ENCODE measurements around the gene PDCD1LG2.

The PDCD1LG2 gene

GRCh38 chr9:5586391-5586802 lies 76.1 kb downstream of the PDCD1LG2 start:
- H3K9ac ChIP-seq (ENCODE audit: low read depth, low read length, poor library complexity, severe bottlenecking) = no peak overlapping the region
- H3K27me3 ChIP-seq (ENCODE audit: insufficient read depth, low read length, poor library complexity, severe bottlenecking) = no peaks in the 10 kb centered on the region
- no peak overlapping the region for H3K4me2 ChIP-seq (ENCODE audit: low read depth, low read length, poor library complexity, severe bottlenecking)
- H3K9me3 ChIP-seq (ENCODE audit: insufficient read depth, low read depth, low read length) = no peaks in the 10 kb centered on the region
- H3K36me3 ChIP-seq (ENCODE audit: insufficient read depth, low read length) = no peaks in the 10 kb centered on the region
- no peaks in the 10 kb centered on the region for H3F3A ChIP-seq (ENCODE audit: low read depth)
- TF ChIP-seq, protein P1, sequence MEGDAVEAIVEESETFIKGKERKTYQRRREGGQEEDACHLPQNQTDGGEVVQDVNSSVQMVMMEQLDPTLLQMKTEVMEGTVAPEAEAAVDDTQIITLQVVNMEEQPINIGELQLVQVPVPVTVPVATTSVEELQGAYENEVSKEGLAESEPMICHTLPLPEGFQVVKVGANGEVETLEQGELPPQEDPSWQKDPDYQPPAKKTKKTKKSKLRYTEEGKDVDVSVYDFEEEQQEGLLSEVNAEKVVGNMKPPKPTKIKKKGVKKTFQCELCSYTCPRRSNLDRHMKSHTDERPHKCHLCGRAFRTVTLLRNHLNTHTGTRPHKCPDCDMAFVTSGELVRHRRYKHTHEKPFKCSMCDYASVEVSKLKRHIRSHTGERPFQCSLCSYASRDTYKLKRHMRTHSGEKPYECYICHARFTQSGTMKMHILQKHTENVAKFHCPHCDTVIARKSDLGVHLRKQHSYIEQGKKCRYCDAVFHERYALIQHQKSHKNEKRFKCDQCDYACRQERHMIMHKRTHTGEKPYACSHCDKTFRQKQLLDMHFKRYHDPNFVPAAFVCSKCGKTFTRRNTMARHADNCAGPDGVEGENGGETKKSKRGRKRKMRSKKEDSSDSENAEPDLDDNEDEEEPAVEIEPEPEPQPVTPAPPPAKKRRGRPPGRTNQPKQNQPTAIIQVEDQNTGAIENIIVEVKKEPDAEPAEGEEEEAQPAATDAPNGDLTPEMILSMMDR (conservative IDR thresholded peaks at IDR 0.05; ENCODE audit: low read length) = no peak
- TF ChIP-seq EZH2phosphoT487 (IDR thresholded peaks at IDR 0.05; ENCODE audit: borderline replicate concordance) = no peak
- H3K4me1 ChIP-seq (ENCODE audit: insufficient read depth, low read length, poor library complexity, severe bottlenecking) = peaks cover 9% of the 10 kb centered on the region
- no peaks in the 10 kb centered on the region for H4K20me1 ChIP-seq (ENCODE audit: insufficient read depth, low read length, poor library complexity, severe bottlenecking)
- no peaks in the 10 kb centered on the region for H3K9me2 ChIP-seq (replicated peaks; ENCODE audit: low read depth, low read length)
- H3K4me3 ChIP-seq (ENCODE audit: low read length, poor library complexity, severe bottlenecking) = no peak overlapping the region
- H2AFZ ChIP-seq (ENCODE audit: low read length) = 0 out of 2 replicates have a peak overlapping the region, but pooled peaks have one; percentile 22
- no peaks in the 10 kb centered on the region for H3K79me2 ChIP-seq (ENCODE audit: insufficient read depth, low read length)

GRCh38 chr9:5587024-5587423 lies 76.7 kb downstream of the PDCD1LG2 start:
- Histone ChIP-seq H4K20me1 (ENCODE audit: insufficient read depth, low read length, poor library complexity, severe bottlenecking) (no peaks in the 10 kb centered on the region), H3K4me2 (ENCODE audit: low read depth, low read length, poor library complexity, severe bottlenecking) (no peak overlapping the region), H3K27me3 (ENCODE audit: insufficient read depth, low read length, poor library complexity, severe bottlenecking) (no peaks in the 10 kb centered on the region), H2AFZ (ENCODE audit: low read length) (0 out of 2 replicates have a peak overlapping the region, but pooled peaks have one; percentile 14), H3K9ac (ENCODE audit: low read depth, low read length, poor library complexity, severe bottlenecking) (no peak overlapping the region), H3K4me1 (ENCODE audit: insufficient read depth, low read length, poor library complexity, severe bottlenecking) (peaks cover 9% of the 10 kb centered on the region), H3K79me2 (ENCODE audit: insufficient read depth, low read length) (no peaks in the 10 kb centered on the region), H3K36me3 (ENCODE audit: insufficient read depth, low read length) (no peaks in the 10 kb centered on the region), H3F3A (ENCODE audit: low read depth) (no peaks in the 10 kb centered on the region), H3K9me3 (ENCODE audit: insufficient read depth, low read depth, low read length) (no peaks in the 10 kb centered on the region), H3K9me2 (replicated peaks; ENCODE audit: low read depth, low read length) (no peaks in the 10 kb centered on the region), H3K4me3 (ENCODE audit: low read length, poor library complexity, severe bottlenecking) (no peak overlapping the region)
- no peak for TF ChIP-seq EZH2phosphoT487 (IDR thresholded peaks at IDR 0.05; ENCODE audit: borderline replicate concordance)
- TF ChIP-seq, protein P1 (conservative IDR thresholded peaks at IDR 0.05; ENCODE audit: low read length) = no peak

DNA sequence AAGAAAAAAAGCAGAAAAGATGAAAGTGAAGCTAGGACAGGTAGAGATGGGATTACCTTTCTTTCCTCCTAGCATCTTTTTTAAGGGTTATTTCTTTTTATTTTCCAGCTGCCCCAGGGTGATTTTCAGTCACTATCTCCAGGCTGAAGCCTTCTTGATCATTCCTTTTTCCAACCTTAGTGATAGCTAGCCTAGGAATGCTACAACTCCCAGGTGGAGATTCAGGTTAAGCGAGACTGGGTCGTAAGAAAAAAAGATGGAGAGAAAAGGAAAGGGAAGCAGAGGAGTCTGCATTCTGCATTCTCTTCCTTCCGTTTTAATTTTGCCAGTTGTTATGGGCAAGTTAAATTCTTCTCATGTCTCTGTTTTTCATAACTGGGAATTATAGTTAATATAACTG lies 81.9 kb downstream of the PDCD1LG2 start:
- Histone ChIP-seq H3K9me3 (ENCODE audit: insufficient read depth, low read depth, low read length) (no peaks in the 10 kb centered on the region), H3F3A (ENCODE audit: low read depth) (no peaks in the 10 kb centered on the region), H3K36me3 (ENCODE audit: insufficient read depth, low read length) (no peaks in the 10 kb centered on the region), H3K27me3 (ENCODE audit: insufficient read depth, low read length, poor library complexity, severe bottlenecking) (no peaks in the 10 kb centered on the region), H3K79me2 (ENCODE audit: insufficient read depth, low read length) (no peaks in the 10 kb centered on the region), H2AFZ (ENCODE audit: low read length) (no peak overlapping the region), H3K9ac (ENCODE audit: low read depth, low read length, poor library complexity, severe bottlenecking) (no peak overlapping the region), H3K9me2 (replicated peaks; ENCODE audit: low read depth, low read length) (no peaks in the 10 kb centered on the region), H3K4me3 (ENCODE audit: low read length, poor library complexity, severe bottlenecking) (no peak overlapping the region), H3K4me1 (ENCODE audit: insufficient read depth, low read length, poor library complexity, severe bottlenecking) (no peaks in the 10 kb centered on the region), H3K4me2 (ENCODE audit: low read depth, low read length, poor library complexity, severe bottlenecking) (no peak overlapping the region), H4K20me1 (ENCODE audit: insufficient read depth, low read length, poor library complexity, severe bottlenecking) (no peaks in the 10 kb centered on the region)
- TF ChIP-seq, protein P1 (conservative IDR thresholded peaks at IDR 0.05; ENCODE audit: low read length) = no peak
- no peak for TF ChIP-seq EZH2phosphoT487 (IDR thresholded peaks at IDR 0.05; ENCODE audit: borderline replicate concordance)
